SH-SY5Y (cell line): ENCODE data around the gene MICALL2.

Experiments used
- GATA2 ChIP-seq: IDR thresholded peaks from 2 replicates; pipeline ENCODE4 v1.6.1; 2011; ENCODE audit warnings: mild to moderate bottlenecking, low read depth, low read length
- GATA3 ChIP-seq: IDR thresholded peaks from 2 replicates; pipeline ENCODE4 v1.6.1; 2011; ENCODE audit warnings: low read depth, mild to moderate bottlenecking, low read length, moderate library complexity

MICALL2 gene

DNA sequence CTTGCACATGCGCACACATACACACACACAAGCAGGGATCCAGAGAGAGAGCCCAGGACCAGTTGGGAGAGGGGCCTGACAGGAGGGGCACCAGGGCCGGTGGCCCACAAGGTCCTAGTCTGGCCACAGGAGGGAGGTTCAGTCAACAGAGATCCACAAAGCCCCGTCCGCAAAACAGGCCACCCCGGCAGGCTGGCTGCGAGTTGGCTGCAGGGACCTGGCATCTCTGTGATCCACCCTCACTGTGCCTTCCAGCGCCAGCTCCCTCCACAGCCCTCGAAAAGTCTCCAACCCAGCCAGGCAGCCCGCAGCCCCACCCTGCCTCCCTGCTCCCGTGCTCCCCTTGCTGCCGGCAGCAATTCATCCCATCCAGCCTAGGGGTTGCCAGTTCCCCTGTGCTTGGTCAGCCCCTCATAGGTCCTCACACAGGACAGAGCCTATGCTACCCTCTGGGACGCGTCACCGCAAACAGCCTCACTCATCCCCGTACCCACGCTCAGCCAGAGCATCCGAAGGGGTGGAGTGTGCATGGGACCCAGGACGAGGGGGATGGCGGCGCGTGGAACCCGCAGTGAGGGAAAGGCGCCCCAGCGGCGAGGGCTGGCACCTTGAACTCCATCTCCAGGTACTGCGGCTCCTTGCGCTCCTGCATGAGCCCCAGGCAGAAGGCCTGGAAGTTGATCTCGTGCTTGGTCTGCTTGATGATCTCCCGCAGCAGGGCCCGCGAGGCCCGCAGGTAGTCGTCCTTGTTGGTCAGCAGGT lies 37.4 kb upstream of the MICALL2 start:
- no peak for TF ChIP-seq GATA3
- no peak for TF ChIP-seq GATA2

DNA sequence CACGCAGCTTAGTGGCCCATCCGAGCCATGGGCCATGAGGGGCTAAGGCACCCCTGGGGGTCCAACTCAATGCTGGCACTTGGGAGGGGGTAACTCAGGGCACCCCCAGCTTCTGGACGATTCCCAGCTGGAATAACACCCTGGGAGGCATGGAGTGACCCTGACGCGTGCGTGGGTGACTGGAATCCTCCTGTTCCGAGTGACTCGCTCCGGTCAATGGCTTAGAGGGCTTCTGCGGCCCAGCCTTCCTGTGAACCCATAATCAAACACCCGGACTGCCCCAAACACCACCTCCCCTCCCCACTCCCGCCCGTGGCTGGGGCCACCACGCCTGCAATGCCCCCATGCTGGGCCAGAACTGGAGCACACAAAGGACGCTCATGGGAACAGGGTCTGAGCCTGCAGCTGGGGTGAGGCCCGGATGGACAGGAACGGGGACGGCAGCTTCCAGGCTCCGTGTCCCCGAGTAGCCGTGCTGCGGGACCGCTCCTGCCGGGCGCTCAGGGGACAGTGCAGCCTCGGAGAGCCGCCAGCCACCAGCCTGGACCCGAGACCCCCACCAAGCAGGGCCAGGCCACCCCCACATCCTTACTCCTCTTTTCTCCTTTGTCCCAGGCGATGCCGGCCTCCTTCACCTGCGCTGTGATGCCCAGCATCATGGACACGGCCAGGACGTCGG lies 36.4 kb upstream of the MICALL2 start:
- TF ChIP-seq GATA2 (no peak), GATA3 (no peak)

DNA sequence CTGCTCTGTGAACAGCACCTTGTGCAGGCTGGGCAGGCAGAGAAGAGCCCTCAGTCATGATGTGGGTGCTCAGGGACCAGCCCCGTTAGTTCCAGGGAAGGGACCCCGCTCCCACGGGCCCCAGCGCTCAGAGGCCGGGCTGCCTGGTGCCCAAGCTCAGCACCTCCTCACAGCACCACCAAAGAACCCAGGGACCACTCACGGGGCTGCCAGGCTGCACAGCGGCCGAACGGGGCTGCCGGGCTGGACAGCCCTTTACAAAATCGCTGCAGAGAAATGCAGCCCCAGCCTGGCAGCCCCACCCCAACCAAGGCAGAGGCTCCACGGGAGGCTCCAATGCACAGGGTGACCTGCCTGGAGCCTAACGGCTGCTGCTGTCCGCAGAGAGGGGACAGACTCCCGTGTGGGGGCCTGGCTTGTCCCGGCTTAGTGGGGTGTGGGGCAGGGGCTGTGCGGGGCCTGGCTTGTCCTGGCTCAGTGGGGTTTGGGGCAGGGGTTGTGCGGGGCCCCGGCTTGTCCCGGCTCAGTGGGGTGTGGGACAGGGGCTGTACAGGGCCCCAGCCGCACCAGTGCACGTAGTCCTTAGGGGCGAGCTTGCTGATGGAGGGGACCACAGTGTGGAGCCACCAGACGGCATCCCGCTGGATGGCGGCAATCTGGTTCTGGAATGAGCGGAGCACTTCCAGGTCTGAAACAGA lies 35.7 kb upstream of the MICALL2 start:
- TF ChIP-seq GATA2 (no peak), GATA3 (no peak)

DNA sequence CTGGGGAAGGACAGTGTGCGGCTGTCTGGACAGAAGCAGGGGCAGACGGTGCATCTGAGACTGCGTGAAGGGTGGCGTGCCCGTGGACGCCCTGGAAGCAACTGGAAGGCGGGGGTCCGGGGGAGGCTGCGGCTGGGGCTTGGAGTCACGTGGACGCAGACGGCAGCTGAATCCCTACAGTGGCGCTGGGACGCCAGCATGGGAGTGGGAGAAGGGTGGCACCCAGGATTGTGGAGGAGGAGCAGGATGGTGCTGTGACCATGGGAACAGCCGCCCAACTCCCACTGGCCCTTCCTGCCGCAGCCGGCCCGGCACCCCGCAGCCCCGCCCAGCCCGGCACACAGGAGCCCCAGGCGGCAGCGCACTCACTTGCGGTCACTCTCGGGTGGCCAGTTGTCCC lies 35.2 kb upstream of the MICALL2 start:
- no peak for TF ChIP-seq GATA3
- TF ChIP-seq GATA2, result no peak

DNA sequence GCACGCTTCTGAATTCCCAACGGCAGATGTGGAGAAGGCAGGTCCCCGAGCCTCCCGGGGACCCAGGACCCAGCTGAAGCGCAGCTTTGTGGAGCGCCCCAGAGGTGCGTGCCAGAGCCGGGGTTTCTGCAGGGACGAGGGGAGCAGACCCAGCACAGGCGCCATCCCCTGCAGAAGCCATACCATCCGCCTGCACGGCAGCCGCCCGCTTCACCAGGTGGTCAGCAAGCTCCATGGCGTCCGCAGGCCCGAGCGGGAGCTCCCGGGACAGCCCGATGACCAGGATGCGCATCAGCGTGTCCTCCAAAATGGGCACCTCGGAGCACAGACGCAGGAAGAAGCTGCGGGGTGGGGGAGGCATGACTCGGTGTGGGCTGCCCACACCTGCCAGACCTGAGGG lies 34.3 kb upstream of the MICALL2 start:
- TF ChIP-seq GATA2 (no peak), GATA3 (no peak)

DNA sequence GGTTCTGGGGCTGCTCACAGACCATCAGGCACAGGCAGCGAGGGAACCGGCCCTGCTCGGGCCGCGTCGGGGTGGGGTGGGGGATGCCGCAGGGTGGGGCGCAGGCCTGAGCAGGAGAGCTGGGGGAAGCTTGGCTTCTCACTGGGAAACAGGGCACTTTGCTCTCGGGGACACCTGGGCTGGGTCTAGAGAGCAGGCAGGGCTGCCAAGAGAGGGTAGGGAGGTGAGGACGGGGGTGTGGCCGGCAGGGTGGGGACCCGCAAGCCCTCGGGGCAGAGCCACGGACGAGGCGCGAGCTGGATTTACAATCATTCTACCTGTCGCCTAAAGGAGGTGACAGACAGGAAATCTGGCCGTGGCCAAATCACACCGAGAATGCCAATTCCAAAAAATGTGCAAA lies 33.9 kb upstream of the MICALL2 start:
- TF ChIP-seq GATA3 (no peak), GATA2 (no peak)

DNA sequence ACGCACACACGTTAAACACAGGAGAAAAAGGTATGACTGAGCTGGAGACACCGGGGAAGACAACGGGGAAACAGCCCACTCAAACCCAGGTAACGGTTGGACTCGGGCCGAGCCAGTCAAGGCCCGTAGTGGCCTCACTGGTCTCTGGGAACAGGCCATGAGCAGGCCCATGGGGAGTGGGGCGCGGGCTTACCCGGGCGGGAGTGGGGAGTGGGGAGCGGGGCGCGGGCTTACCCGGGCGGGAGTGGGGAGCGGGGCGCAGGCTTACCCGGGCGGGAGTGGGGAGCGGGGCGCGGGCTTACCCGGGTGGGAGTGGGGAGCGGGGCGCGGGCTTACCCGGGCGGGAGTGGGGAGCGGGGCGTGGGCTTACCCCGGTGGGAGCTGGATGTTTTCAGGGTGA lies 33.4 kb upstream of the MICALL2 start:
- TF ChIP-seq GATA2 (no peak), GATA3 (no peak)

DNA sequence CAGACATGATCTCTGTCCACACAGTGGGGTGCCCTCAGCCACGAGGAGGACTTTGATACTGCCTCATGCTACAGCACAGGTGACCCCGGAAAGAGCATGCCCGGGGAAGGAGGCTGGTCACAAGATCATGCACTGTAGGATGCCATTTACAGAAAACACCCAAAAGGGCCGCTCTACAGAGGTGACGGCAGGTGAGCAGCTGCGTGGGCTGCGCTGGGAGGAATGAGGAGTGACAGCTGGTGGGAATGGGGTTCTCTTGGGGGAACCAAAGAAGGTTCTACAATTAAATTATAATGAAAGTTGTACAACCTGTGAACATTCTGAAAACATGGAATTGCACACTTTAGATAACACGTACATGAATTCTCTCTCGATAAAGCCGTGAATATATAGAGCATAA lies 33.0 kb upstream of the MICALL2 start:
- TF ChIP-seq GATA3 (no peak), GATA2 (no peak)

DNA sequence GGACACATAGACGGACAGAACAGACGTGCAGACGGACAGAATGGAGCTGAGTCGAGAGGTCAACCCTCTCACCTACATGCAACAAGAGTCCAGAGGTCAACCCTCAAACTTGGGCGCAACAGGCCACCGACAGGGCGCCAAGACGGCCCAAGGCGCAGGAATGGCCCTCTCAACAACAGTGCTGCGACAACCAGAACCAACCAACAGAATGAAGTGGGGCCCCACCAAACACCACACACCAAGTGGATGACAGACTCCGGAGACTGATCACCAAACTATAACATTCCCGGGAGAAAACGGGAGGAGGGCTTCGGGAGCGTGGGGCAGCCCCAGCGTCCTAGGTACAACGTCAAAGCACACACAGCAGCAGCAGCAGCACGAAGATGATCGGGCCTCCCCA lies 31.6 kb upstream of the MICALL2 start:
- TF ChIP-seq GATA2 (no peak), GATA3 (no peak)

DNA sequence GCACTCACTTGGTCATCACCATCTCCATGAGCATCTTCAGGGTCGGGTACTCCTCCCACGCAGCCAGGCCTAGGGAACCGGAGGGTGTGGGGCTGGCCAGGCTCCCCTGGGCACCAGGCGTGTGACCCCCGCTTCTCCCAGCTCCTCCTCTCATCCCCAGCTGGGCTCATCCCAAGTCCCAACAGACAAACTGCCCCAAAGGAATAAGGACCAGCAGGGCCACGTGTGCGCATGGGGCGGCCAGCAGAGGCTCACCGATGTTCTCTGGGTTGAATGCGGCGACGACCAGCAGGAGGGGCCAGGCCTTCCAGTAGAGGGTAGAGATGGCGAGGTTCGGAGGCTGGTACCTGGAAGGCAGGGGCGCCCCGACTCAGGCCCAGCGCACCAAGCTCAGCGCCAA lies 30.1 kb upstream of the MICALL2 start:
- no peak for TF ChIP-seq GATA3

DNA sequence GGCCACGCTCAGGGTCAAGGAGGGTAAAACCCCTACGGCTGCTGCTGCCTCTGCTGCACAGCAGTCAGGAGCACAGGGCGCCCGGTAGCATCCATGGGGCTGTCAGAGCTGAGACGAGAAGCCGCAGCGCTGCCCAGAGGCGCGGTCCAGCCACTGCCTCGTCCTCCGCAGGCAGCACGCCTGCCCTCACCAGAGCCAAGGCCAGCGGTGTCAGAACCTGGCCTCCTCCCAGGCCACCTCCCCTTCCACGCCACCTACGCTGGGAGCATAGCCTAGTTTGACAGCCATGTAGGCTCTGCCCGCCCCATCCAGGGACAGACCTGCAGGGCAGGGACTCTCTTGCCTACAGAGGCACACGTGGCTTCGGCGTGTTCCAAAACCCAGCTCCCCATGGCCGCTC lies 28.7 kb upstream of the MICALL2 start:
- TF ChIP-seq GATA3 (no peak), GATA2 (no peak)

DNA sequence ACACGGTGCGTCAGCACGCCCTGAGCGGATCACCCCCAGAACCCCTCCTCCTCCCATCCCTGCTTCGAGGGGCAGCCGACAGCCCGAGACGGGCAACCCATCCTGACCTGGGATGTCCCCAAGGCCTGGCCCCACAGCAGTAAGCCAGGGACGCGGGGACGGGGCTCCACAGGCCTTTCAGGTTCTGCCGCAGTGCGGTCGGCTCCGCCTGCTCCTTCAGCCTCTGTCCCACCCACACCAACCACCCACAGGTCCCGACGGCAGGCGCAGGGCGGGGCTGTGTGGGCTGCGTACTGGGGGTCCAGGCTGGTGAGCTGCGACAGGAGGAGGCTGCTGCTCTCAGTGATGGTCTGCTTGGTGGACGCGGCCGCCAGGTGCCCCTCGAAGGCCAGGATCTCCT lies 28.2 kb upstream of the MICALL2 start:
- no peak for TF ChIP-seq GATA3
- TF ChIP-seq GATA2, result no peak

DNA sequence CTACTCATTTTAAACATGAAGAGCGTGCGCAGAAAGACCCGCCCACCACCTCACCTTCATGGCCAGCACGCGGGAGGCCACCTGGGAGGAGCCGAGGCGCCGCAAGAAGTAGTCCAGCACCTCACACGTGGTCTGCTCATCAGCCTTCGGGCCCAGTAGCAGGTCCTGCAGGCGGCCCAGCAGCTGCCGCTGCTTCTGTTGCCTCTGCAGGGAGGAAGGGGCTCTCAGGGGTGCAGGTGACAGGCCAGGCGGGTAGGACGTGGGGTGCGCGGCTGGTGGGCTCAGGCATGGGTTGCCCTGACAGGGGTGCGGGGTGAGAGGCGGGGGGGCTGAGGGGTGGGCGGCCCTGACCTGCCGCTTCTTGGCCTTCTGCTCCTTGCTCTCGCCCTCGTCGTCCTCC lies 27.3 kb upstream of the MICALL2 start:
- TF ChIP-seq GATA3, result no peak
- TF ChIP-seq GATA2, result no peak

DNA sequence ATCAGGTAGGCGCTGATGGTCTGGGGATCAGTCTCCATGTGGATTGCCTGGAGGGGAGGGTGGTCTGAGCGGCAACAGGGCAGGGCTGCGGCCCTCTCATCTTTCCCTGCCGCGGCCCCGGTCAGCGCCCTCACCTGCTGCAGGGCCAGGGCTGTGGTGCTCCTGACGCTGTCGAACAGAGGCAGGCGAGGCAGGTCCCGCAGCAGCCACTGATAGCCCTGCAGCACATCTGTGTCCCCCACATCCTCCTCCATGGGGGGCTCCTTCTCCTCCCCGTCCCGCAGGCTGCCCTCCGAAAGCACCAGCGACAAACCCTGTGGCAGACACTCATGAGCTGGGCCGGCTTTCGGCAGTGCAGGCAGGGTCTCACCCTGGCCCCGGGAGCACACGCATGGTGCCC lies 25.9 kb upstream of the MICALL2 start:
- TF ChIP-seq GATA2, result no peak
- no peak for TF ChIP-seq GATA3

DNA sequence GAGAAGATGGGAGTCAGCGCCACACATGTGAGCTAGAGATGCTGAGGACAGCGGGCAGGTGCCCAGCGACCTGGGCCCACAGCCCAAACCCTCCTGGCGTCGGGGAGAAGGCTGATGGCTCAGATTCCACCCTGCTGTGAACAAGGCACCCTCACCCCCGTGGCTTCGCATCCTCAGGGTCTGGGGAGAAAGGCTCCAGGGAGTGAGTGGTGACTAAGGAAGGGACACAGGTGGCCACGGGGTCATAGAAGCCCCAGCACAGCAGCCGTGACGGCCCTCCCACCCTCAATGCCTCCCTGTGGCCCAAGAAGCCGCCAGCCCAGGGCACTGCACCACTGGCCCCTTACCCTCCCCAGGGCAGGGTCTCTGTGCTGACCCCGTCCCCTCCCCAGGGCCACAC lies 25.3 kb upstream of the MICALL2 start:
- TF ChIP-seq GATA2, result no peak
- TF ChIP-seq GATA3, result no peak
